Measurements from ENCODE around the gene PRMT7. TPM values are rescaled to one million over a fixed set of nuclear protein-coding genes. Genes with fewer than 3 reads are reported as not detected.
"Not testable (repeated sequence)": the region's sequence is repeated elsewhere in the genome, so short reads cannot be mapped to it uniquely, and the experiment has no call there.

The PRMT7 gene
- total and polyA plus RNA-seq, 10 donors, result 25.0 to 66.4 (median 42.0) TPM

DNA sequence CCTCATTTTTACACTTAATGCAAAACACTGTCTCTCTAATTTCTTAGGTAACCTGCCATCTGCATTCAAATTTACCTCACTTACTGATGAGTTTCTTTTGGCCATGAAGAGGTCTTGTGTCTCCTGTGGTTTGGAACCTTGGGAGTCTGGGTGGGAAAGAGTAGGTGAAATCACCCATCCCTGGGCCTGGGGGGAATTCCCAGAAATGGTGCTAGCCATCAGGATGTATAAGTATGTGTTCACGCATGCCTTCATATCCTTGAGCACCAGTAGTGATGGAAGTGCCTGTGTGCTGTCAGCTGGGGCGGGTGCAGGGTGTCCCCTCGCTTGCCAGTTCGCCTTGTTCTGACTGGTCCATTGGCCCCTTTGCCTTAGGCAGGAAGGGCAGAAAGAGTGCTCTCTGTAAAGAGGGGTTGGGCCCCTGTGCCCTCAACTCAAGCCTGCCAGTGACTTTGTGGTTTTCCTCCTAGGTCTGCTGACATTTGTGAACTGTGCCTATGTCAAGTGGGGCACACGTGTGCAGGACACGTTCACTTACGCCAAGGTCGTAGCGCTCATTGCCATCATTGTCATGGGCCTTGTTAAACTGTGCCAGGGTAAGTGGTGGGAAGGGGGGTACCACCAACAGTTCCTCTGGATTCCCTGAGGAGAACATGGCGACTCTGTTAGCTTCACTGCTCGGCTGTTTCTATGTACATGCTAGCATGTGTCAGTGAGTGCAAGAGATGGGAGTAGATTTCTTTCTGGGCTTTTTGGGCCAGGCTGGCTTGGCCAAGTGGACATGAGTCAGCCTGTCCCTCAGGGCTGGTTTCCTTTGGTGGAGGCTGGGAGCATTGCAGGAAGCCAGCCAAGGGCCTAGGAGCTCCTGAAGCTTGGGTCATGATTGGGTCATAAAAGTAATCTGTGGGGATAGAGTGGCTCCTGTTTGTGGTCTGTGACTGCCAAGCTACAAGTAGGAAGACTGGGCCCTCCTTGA lies 23.3 kb upstream of the PRMT7 start:
- intact Hi-C loops (cut with DNase I; ENCODE audit: low total_unique reads), result no loop called here
- DNase-seq, result peak; percentile 82
- TF ChIP-seq POLR2AphosphoS5 (IDR thresholded peaks at IDR 0.05) (peak in 2 of 3 donors; percentile 65 to 72), POLR2A (IDR thresholded peaks at IDR 0.05) (no peak)
- TF ChIP-seq, protein P1, sequence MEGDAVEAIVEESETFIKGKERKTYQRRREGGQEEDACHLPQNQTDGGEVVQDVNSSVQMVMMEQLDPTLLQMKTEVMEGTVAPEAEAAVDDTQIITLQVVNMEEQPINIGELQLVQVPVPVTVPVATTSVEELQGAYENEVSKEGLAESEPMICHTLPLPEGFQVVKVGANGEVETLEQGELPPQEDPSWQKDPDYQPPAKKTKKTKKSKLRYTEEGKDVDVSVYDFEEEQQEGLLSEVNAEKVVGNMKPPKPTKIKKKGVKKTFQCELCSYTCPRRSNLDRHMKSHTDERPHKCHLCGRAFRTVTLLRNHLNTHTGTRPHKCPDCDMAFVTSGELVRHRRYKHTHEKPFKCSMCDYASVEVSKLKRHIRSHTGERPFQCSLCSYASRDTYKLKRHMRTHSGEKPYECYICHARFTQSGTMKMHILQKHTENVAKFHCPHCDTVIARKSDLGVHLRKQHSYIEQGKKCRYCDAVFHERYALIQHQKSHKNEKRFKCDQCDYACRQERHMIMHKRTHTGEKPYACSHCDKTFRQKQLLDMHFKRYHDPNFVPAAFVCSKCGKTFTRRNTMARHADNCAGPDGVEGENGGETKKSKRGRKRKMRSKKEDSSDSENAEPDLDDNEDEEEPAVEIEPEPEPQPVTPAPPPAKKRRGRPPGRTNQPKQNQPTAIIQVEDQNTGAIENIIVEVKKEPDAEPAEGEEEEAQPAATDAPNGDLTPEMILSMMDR (IDR thresholded peaks at IDR 0.05 in 8 of 11, conservative IDR thresholded peaks at IDR 0.05 in 3 of 11), result peak in 2 of 11 experiments; percentile 15 to 30
- no peak overlapping the region for H3K4me3 ChIP-seq
- no peaks in the 10 kb centered on the region for H3K27me3 ChIP-seq (replicated peaks in 1 of 7)
- H3K27ac ChIP-seq, result peak overlapping the region; percentile 64 to 92 (median 82)
- 33 to 54% (median 37%) methylated on average over 9 to 11 of the region's 11 CpGs for WGBS, 5 donors
- peaks cover 0 to 58% (median 11%) of the 10 kb centered on the region in 6 donors for H3K36me3 ChIP-seq
- H3K4me1 ChIP-seq, result peaks cover 78 to 100% (median 90%) of the 10 kb centered on the region in 6 donors
- H3K9me3 ChIP-seq, result no peaks in the 10 kb centered on the region

DNA sequence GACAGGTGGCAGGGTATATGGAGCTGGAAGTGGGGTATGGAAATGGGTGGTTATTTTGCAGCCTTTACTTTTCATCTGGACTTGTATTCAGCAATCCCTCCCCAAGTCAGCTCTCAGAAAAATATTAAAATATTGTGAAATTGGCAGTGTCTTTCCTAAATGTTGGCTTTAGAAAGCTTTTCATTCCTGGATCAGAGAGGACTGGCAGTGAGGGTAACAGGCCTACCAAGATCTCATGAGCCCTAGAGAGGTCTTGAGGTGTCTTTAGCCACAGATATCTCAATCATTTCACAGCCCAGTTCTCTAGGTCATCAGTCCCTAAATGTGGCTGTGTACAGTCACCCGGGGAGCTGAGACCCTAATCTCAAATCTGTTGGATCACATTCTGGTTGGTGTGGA lies 22.6 kb upstream of the PRMT7 start:
- H3K4me3 ChIP-seq, result no peak overlapping the region
- TF ChIP-seq, protein P1 (IDR thresholded peaks at IDR 0.05 in 8 of 11, conservative IDR thresholded peaks at IDR 0.05 in 3 of 11), result no peak
- TF ChIP-seq POLR2A (IDR thresholded peaks at IDR 0.05), result no peak
- no peak for TF ChIP-seq POLR2AphosphoS5 (IDR thresholded peaks at IDR 0.05)

DNA sequence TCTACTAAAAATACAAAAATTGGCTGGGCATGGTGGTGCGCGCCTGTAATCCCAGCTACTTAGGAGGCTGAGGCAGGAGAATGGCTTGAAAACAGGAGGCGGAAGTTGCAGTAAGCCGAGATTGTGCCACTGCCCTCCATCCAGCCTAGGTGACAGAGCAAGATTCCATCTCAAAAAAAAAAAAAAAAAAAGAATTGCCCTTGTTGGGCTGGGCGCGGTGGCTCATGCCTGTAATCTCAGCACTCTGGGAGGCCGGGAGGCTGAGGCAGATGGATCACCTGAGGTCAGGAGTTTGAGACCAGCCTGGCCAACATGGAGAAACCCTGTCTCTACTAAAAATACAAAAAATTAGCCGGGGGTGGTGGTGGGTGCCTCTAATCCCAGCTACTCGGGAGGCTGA lies 22.0 kb upstream of the PRMT7 start:
- intact Hi-C loops (cut with DNase I; ENCODE audit: low total_unique reads); H3K4me3 ChIP-seq; H3K9me3 ChIP-seq; H3K27me3 ChIP-seq (replicated peaks in 1 of 7); DNase-seq: not testable (repeated sequence)
- peaks cover 0 to 63% (median 23%) of the 10 kb centered on the region in 6 donors for H3K36me3 ChIP-seq
- WGBS, 5 donors, result 76 to 93% (median 87%) methylated on average over 9 of the region's 9 CpGs
- H3K27ac ChIP-seq, result peak overlapping the region in 7 of 8 donors; percentile 74 to 92 (median 82)
- H3K4me1 ChIP-seq, result peaks cover 66 to 91% (median 79%) of the 10 kb centered on the region in 6 donors

More for the DNA sequence above, 22.6 kb upstream of the PRMT7 start:
- intact Hi-C loops (cut with DNase I; ENCODE audit: low total_unique reads), result no loop called here
- WGBS, 5 donors, result 88 to 100% (median 90%) methylated on average over 1 of the region's 1 CpG
- H3K36me3 ChIP-seq, result peaks cover 0 to 58% (median 17%) of the 10 kb centered on the region in 6 donors
- DNase-seq, result no peak
- peak overlapping the region; percentile 53 to 92 (median 82) for H3K27ac ChIP-seq
- H3K9me3 ChIP-seq, result no peaks in the 10 kb centered on the region
- H3K27me3 ChIP-seq (replicated peaks in 1 of 7), result no peaks in the 10 kb centered on the region
- peaks cover 71 to 97% (median 84%) of the 10 kb centered on the region in 6 donors for H3K4me1 ChIP-seq

DNA sequence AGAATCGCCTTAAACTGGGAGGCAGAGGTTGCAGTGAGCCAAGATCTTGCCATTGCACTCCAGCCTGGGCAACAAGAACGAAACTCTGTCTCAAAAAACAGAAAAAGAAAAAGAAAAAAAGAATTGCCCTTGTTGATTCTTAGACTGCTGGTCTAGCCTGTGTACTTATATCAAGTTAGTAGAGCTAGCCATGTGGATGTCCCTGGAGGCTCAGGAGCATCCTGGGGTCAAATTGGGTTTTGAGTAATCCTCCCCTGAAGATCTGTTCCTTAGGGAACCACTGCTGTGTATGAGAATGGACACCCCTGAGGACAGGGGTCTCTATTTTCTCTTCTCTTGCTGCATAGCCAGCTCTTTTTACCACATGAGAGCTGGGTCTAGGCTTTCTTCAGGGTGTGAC lies 21.6 kb upstream of the PRMT7 start:
- H3K9me3 ChIP-seq, result no peaks in the 10 kb centered on the region
- peaks cover 62 to 87% (median 75%) of the 10 kb centered on the region in 6 donors for H3K4me1 ChIP-seq
- H3K36me3 ChIP-seq, result peaks cover 0 to 67% (median 27%) of the 10 kb centered on the region in 6 donors
- no peak for DNase-seq
- no peaks in the 10 kb centered on the region for H3K27me3 ChIP-seq (replicated peaks in 1 of 7)
- WGBS, 5 donors, result 81 to 94% (median 90%) methylated on average over 2 of the region's 2 CpGs
- H3K4me3 ChIP-seq, result no peak overlapping the region
- TF ChIP-seq POLR2A (IDR thresholded peaks at IDR 0.05) (no peak), POLR2AphosphoS5 (IDR thresholded peaks at IDR 0.05) (no peak)
- TF ChIP-seq, protein P1 (IDR thresholded peaks at IDR 0.05 in 8 of 11, conservative IDR thresholded peaks at IDR 0.05 in 3 of 11), result no peak
- peak overlapping the region; percentile 60 to 92 (median 82) for H3K27ac ChIP-seq
- intact Hi-C loops (cut with DNase I; ENCODE audit: low total_unique reads), result no loop called here
